ENCODE results near the gene GATB. TPM values are rescaled to one million over a fixed set of nuclear protein-coding genes. Genes with fewer than 3 reads are reported as not detected.

The GATB gene
- total RNA-seq, 1 experiment from 2014 or later, result 29.6 TPM

GRCh38 chr4:151679231-151679630, 81.6 kb downstream of the GATB start:
- no peak overlapping the region for H3K4me3 ChIP-seq (ENCODE audit: low read depth, low read length)
- Mint-ChIP-seq H3K27ac (ENCODE audit: unreplicated experiment) (no peak overlapping the region), H3K36me3 (ENCODE audit: insufficient read depth, unreplicated experiment) (peaks cover 13% of the 10 kb centered on the region), H3K27me3 (ENCODE audit: insufficient read depth, unreplicated experiment) (no peaks in the 10 kb centered on the region), H3K9me3 (ENCODE audit: unreplicated experiment) (no peaks in the 10 kb centered on the region), H3K4me3 (ENCODE audit: unreplicated experiment) (no peak overlapping the region), H3K4me1 (ENCODE audit: low read depth, unreplicated experiment) (peaks cover 9% of the 10 kb centered on the region)
- H3K4me1 ChIP-seq, result no peaks in the 10 kb centered on the region
- no peak for TF ChIP-seq CTCF (IDR thresholded peaks at IDR 0.05; ENCODE audit: insufficient read depth in 1 of 2, low read depth in 1 of 2, low read length in 1 of 2, severe bottlenecking in 1 of 2, unreplicated experiment in 1 of 2)
- BruUV-seq (replicated peaks), result no TSS peak
- H3K9me3 ChIP-seq, result no peaks in the 10 kb centered on the region
- no peak for DNase-seq
- no peaks in the 10 kb centered on the region for H3K36me3 ChIP-seq (ENCODE audit: control insufficient read depth, insufficient read depth, low read length)
- ChIA-PET POLR2A (no interaction called here), CTCF (no interaction called here)
- no peaks in the 10 kb centered on the region for H3K27me3 ChIP-seq (replicated peaks; ENCODE audit: control insufficient read depth, insufficient read depth, low read length)
- intact Hi-C loops (cut with micrococcal nuclease; ENCODE audit: unreplicated experiment), result no loop called here

GRCh38 chr4:151678048-151678872, 82.5 kb downstream of the GATB start:
- ChIA-PET POLR2A (no interaction called here), CTCF (no interaction called here)
- intact Hi-C loops (cut with micrococcal nuclease; ENCODE audit: unreplicated experiment), result no loop called here
- no peaks in the 10 kb centered on the region for H3K4me1 ChIP-seq
- H3K27me3 Mint-ChIP-seq (ENCODE audit: insufficient read depth, unreplicated experiment), result no peaks in the 10 kb centered on the region
- H3K27ac Mint-ChIP-seq (ENCODE audit: unreplicated experiment), result no peak overlapping the region
- no TSS peak for BruUV-seq (replicated peaks)
- H3K4me1 Mint-ChIP-seq (ENCODE audit: low read depth, unreplicated experiment), result peaks cover 8% of the 10 kb centered on the region
- H3K36me3 Mint-ChIP-seq (ENCODE audit: insufficient read depth, unreplicated experiment), result peaks cover 13% of the 10 kb centered on the region
- no peak for TF ChIP-seq CTCF (IDR thresholded peaks at IDR 0.05; ENCODE audit: insufficient read depth in 1 of 2, low read depth in 1 of 2, low read length in 1 of 2, severe bottlenecking in 1 of 2, unreplicated experiment in 1 of 2)
- H3K4me3 ChIP-seq (ENCODE audit: low read depth, low read length), result no peak overlapping the region
- no peaks in the 10 kb centered on the region for H3K9me3 ChIP-seq
- no peaks in the 10 kb centered on the region for H3K27me3 ChIP-seq (replicated peaks; ENCODE audit: control insufficient read depth, insufficient read depth, low read length)
- H3K9me3 Mint-ChIP-seq (ENCODE audit: unreplicated experiment), result no peaks in the 10 kb centered on the region
- H3K4me3 Mint-ChIP-seq (ENCODE audit: unreplicated experiment), result no peak overlapping the region
- no peaks in the 10 kb centered on the region for H3K36me3 ChIP-seq (ENCODE audit: control insufficient read depth, insufficient read depth, low read length)
- no peak for DNase-seq

GRCh38 chr4:151677193-151677592, 83.6 kb downstream of the GATB start:
- Histone ChIP-seq H3K27me3 (replicated peaks; ENCODE audit: control insufficient read depth, insufficient read depth, low read length) (no peaks in the 10 kb centered on the region), H3K4me1 (no peaks in the 10 kb centered on the region), H3K36me3 (ENCODE audit: control insufficient read depth, insufficient read depth, low read length) (no peaks in the 10 kb centered on the region), H3K9me3 (no peaks in the 10 kb centered on the region), H3K4me3 (ENCODE audit: low read depth, low read length) (no peak overlapping the region)
- no TSS peak for BruUV-seq (replicated peaks)
- Mint-ChIP-seq H3K27me3 (ENCODE audit: insufficient read depth, unreplicated experiment) (no peaks in the 10 kb centered on the region), H3K4me3 (ENCODE audit: unreplicated experiment) (no peak overlapping the region), H3K9me3 (ENCODE audit: unreplicated experiment) (no peaks in the 10 kb centered on the region), H3K36me3 (ENCODE audit: insufficient read depth, unreplicated experiment) (peaks cover 13% of the 10 kb centered on the region), H3K4me1 (ENCODE audit: low read depth, unreplicated experiment) (no peaks in the 10 kb centered on the region), H3K27ac (ENCODE audit: unreplicated experiment) (no peak overlapping the region)
- intact Hi-C loops (cut with micrococcal nuclease; ENCODE audit: unreplicated experiment), result no loop called here
- POLR2A ChIA-PET, result no interaction called here
- no peak for TF ChIP-seq CTCF (IDR thresholded peaks at IDR 0.05; ENCODE audit: insufficient read depth in 1 of 2, low read depth in 1 of 2, low read length in 1 of 2, severe bottlenecking in 1 of 2, unreplicated experiment in 1 of 2)
- CTCF ChIA-PET, result no interaction called here
- no peak for DNase-seq
